ENCODE measurements around the gene AMMECR1L.
A peak's percentile ranks its signal among the peaks of the same experiment; 100 is the strongest.
"Not testable (repeated sequence)": the region's sequence is repeated elsewhere in the genome, so short reads cannot be mapped to it uniquely, and the experiment has no call there.

The AMMECR1L gene

DNA sequence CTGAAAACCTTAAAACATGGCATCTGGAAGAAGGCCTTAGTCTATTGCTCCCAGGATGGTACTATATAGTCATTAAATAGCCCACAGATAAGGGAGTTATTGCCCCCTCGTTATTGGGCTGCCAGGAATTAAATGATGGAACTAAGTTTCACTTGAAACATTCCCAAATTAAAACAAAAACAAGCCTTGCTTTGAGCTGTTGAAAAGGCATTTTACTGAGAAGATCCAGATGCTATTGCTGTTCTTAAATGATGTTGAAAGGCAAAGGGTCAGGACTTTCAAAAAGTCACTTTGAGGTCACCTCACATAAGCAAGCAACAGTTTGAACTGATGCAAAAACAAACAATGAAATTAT is 2.0 kb upstream of the AMMECR1L start:
- DNase-seq (ENCODE audit: low read depth), result no peak
- in situ Hi-C loops (cut with HindIII; ENCODE audit: low sequenced_read_pairs), result no loop called here
- H3K4me3 ChIP-seq (ENCODE audit: low read depth, low read length), result peak overlapping the region; percentile 47
- TF ChIP-seq, protein P1, sequence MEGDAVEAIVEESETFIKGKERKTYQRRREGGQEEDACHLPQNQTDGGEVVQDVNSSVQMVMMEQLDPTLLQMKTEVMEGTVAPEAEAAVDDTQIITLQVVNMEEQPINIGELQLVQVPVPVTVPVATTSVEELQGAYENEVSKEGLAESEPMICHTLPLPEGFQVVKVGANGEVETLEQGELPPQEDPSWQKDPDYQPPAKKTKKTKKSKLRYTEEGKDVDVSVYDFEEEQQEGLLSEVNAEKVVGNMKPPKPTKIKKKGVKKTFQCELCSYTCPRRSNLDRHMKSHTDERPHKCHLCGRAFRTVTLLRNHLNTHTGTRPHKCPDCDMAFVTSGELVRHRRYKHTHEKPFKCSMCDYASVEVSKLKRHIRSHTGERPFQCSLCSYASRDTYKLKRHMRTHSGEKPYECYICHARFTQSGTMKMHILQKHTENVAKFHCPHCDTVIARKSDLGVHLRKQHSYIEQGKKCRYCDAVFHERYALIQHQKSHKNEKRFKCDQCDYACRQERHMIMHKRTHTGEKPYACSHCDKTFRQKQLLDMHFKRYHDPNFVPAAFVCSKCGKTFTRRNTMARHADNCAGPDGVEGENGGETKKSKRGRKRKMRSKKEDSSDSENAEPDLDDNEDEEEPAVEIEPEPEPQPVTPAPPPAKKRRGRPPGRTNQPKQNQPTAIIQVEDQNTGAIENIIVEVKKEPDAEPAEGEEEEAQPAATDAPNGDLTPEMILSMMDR (IDR thresholded peaks at IDR 0.05; ENCODE audit: low read depth, low read length, missing control alignments), result no peak

- TF ChIP-seq, protein P1 (IDR thresholded peaks at IDR 0.05; ENCODE audit: low read depth, low read length, missing control alignments), result no peak
- H3K4me3 ChIP-seq (ENCODE audit: low read depth, low read length), result peak overlapping the region; percentile 47
- DNase-seq (ENCODE audit: low read depth), result no peak
- in situ Hi-C loops (cut with HindIII; ENCODE audit: low sequenced_read_pairs), result no loop called here
These were observed 1.5 kb upstream of the AMMECR1L start for GRCh38 chr2:127887082-127887775.

- DNase-seq (ENCODE audit: low read depth); in situ Hi-C loops (cut with HindIII; ENCODE audit: low sequenced_read_pairs): not testable (repeated sequence)
- peak overlapping the region; percentile 47 for H3K4me3 ChIP-seq (ENCODE audit: low read depth, low read length)
These were observed 808 bp upstream of the AMMECR1L start for GRCh38 chr2:127886593-127886935.

GRCh38 chr2:127884861-127885740 is 655 bp downstream of the AMMECR1L start:
- DNase-seq (ENCODE audit: low read depth); in situ Hi-C loops (cut with HindIII; ENCODE audit: low sequenced_read_pairs): not testable (repeated sequence)
- H3K4me3 ChIP-seq (ENCODE audit: low read depth, low read length), result peak overlapping the region; percentile 47

DNA sequence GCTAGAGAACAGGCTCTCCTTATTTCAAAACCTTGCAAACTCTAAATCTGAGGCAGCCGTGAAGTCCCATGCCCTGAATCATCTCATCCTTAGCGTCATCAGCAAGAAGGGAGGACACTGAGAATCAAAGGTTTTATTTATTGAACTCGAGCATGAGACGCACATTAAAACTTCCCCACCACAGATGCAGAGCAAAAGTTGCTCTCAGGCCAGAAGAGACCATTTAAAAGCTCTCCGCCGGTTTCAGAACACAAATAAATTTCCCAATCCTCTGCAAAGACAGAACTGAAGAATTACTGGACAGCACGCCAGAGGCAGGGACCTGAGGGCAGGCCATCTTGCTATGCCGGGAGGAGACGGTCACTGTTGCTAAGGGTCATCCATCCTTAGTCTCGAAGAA is 1.3 kb downstream of the AMMECR1L start:
- in situ Hi-C loops (cut with HindIII; ENCODE audit: low sequenced_read_pairs), result no loop called here
- no peak for DNase-seq (ENCODE audit: low read depth)
- TF ChIP-seq, protein P1 (IDR thresholded peaks at IDR 0.05; ENCODE audit: low read depth, low read length, missing control alignments), result no peak
- H3K4me3 ChIP-seq (ENCODE audit: low read depth, low read length), result peak overlapping the region; percentile 47

GRCh38 chr2:127879899-127880298 is 5.9 kb downstream of the AMMECR1L start:
- DNase-seq (ENCODE audit: low read depth), result no peak
- H3K4me3 ChIP-seq (ENCODE audit: low read depth, low read length), result no peak overlapping the region
- in situ Hi-C loops (cut with HindIII; ENCODE audit: low sequenced_read_pairs), result no loop called here
- TF ChIP-seq, protein P1 (IDR thresholded peaks at IDR 0.05; ENCODE audit: low read depth, low read length, missing control alignments), result no peak

GRCh38 chr2:127877626-127878025 is 8.1 kb downstream of the AMMECR1L start:
- no peak for DNase-seq (ENCODE audit: low read depth)
- in situ Hi-C loops (cut with HindIII; ENCODE audit: low sequenced_read_pairs), result no loop called here
- TF ChIP-seq, protein P1 (IDR thresholded peaks at IDR 0.05; ENCODE audit: low read depth, low read length, missing control alignments), result no peak
- no peak overlapping the region for H3K4me3 ChIP-seq (ENCODE audit: low read depth, low read length)

Data from astrocyte of the cerebellum (primary cell).